Calu3 (cell line): ENCODE results near the gene SEC61A2. TPM values are rescaled to one million over a fixed set of nuclear protein-coding genes. Genes with fewer than 3 reads are reported as not detected.

Experiments used
- BruUV-seq: library from RNA; stranded (reverse); fragments of 400-500 nt; replicated peaks from 2 replicates; lab custom pipeline; 2021; lab: Mats Ljungman, UMichigan
- CTCF ChIA-PET: fragments of 300-600 bp; sonication (Branson Sonifier 250); formaldehyde crosslinking; loops from one replicate; lab custom pipeline; 2022; ENCODE audit warnings: antibody characterized with exemption; lab: Charles Lee
- DNase-seq: peaks from one replicate; pipeline ENCODE4 v3.0.0; 2022
- H3K27ac Mint-ChIP-seq: one replicate; pipeline ENCODE4 v1.8.0; 2022; ENCODE audit warnings: mixed read lengths; ENCODE audit not compliant: unreplicated experiment
- H3K27me3 Mint-ChIP-seq: one replicate; pipeline ENCODE4 v1.8.0; 2022; ENCODE audit warnings: mixed read lengths; ENCODE audit not compliant: unreplicated experiment
- H3K36me3 Mint-ChIP-seq: one replicate; pipeline ENCODE4 v1.8.0; 2022; ENCODE audit warnings: mild to moderate bottlenecking, moderate library complexity, mixed read lengths; ENCODE audit not compliant: insufficient read depth, unreplicated experiment
- H3K4me1 Mint-ChIP-seq: one replicate; pipeline ENCODE4 v1.8.0; 2022; ENCODE audit warnings: mild to moderate bottlenecking, low read depth, mixed read lengths; ENCODE audit not compliant: unreplicated experiment
- H3K4me3 Mint-ChIP-seq: one replicate; pipeline ENCODE4 v1.8.0; 2022; ENCODE audit warnings: mild to moderate bottlenecking, low read depth, moderate library complexity, mixed read lengths; ENCODE audit not compliant: unreplicated experiment
- H3K9me3 Mint-ChIP-seq: one replicate; pipeline ENCODE4 v1.8.0; 2022; ENCODE audit warnings: low read depth, mixed read lengths; ENCODE audit not compliant: unreplicated experiment
- intact Hi-C: fragments of 100-400 bp; cut with micrococcal nuclease; formaldehyde crosslinking; loops from one replicate; pipeline ENCODE4 v1.10.0; 2022; ENCODE audit not compliant: unreplicated experiment
- total RNA-seq: library from RNA; stranded (reverse); gene quantifications from 2 replicates; pipeline ENCODE4 v1.2.3, GENCODE V29; 2022
- TF ChIP-seq, protein P1 (sequence below): fragments of 200-600 bp; IDR thresholded peaks from one replicate; pipeline ENCODE4 v1.8.0; 2022; ENCODE audit warnings: antibody characterized with exemption; ENCODE audit not compliant: unreplicated experiment

The SEC61A2 gene
- total RNA-seq, 1 experiment from 2014 or later, result 7.0 TPM

DNA sequence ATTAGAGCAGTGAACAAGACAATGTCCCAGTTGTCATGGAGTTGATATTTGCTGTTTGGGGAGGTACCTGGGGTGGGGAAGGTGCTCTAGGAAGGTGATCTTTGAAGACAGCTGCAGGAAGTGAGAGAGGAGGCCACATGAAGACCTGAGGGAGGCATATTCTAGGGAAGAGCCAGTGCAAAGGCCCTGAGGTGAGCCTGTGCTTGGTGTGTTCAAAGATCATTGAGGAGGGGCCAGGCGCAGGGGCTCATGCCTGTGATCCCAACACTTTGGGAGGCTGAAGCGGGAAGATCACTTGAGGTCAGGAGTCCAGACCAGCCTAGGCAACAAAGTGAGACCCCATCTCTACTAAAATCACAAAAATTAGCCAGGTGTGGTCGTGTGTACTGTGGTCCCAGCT lies 15.1 kb downstream of the SEC61A2 start:
- H3K27ac Mint-ChIP-seq, result no peak overlapping the region
- BruUV-seq, result no TSS peak
- H3K27me3 Mint-ChIP-seq, result no peaks in the 10 kb centered on the region
- intact Hi-C loops, result no loop called here
- CTCF ChIA-PET, result no interaction called here
- no peaks in the 10 kb centered on the region for H3K4me1 Mint-ChIP-seq
- TF ChIP-seq, protein P1, sequence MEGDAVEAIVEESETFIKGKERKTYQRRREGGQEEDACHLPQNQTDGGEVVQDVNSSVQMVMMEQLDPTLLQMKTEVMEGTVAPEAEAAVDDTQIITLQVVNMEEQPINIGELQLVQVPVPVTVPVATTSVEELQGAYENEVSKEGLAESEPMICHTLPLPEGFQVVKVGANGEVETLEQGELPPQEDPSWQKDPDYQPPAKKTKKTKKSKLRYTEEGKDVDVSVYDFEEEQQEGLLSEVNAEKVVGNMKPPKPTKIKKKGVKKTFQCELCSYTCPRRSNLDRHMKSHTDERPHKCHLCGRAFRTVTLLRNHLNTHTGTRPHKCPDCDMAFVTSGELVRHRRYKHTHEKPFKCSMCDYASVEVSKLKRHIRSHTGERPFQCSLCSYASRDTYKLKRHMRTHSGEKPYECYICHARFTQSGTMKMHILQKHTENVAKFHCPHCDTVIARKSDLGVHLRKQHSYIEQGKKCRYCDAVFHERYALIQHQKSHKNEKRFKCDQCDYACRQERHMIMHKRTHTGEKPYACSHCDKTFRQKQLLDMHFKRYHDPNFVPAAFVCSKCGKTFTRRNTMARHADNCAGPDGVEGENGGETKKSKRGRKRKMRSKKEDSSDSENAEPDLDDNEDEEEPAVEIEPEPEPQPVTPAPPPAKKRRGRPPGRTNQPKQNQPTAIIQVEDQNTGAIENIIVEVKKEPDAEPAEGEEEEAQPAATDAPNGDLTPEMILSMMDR, result no peak
- no peaks in the 10 kb centered on the region for H3K9me3 Mint-ChIP-seq
- no peak for DNase-seq
- no peak overlapping the region for H3K4me3 Mint-ChIP-seq
- H3K36me3 Mint-ChIP-seq, result no peaks in the 10 kb centered on the region

GRCh38 chr10:12150163-12150562 lies 20.7 kb downstream of the SEC61A2 start:
- H3K4me3 Mint-ChIP-seq, result no peak overlapping the region
- no peaks in the 10 kb centered on the region for H3K27me3 Mint-ChIP-seq
- CTCF ChIA-PET, result interaction anchor here (1.1 kb wide), 1 partner anchor 15 kb away, joined by 3 read pairs; no protein-coding TSS in a partner anchor
- no peaks in the 10 kb centered on the region for H3K9me3 Mint-ChIP-seq
- H3K36me3 Mint-ChIP-seq, result no peaks in the 10 kb centered on the region
- H3K27ac Mint-ChIP-seq, result no peak overlapping the region
- TF ChIP-seq, protein P1, result no peak
- intact Hi-C loops, result no loop called here
- no TSS peak for BruUV-seq
- no peak for DNase-seq
- H3K4me1 Mint-ChIP-seq, result no peaks in the 10 kb centered on the region

GRCh38 chr10:12154516-12154915 lies 25.0 kb downstream of the SEC61A2 start:
- intact Hi-C loops, result no loop called here
- Mint-ChIP-seq H3K9me3 (no peaks in the 10 kb centered on the region), H3K4me3 (no peak overlapping the region), H3K27ac (no peak overlapping the region), H3K4me1 (no peaks in the 10 kb centered on the region), H3K27me3 (no peaks in the 10 kb centered on the region), H3K36me3 (peaks cover 5% of the 10 kb centered on the region)
- CTCF ChIA-PET, result no interaction called here
- TF ChIP-seq, protein P1, result no peak
- DNase-seq, result no peak
- BruUV-seq, result no TSS peak

- Mint-ChIP-seq H3K4me3 (no peak overlapping the region), H3K27me3 (no peaks in the 10 kb centered on the region), H3K4me1 (no peaks in the 10 kb centered on the region), H3K36me3 (peaks cover 5% of the 10 kb centered on the region), H3K27ac (no peak overlapping the region), H3K9me3 (no peaks in the 10 kb centered on the region)
- no TSS peak for BruUV-seq
- CTCF ChIA-PET, result interaction anchor here (0.6 kb wide), 1 partner anchor 157 kb away, joined by 4 read pairs; no protein-coding TSS in a partner anchor
- DNase-seq, result no peak
- intact Hi-C loops, result no loop called here
- TF ChIP-seq, protein P1, result no peak
Measured at GRCh38 chr10:12156367-12157123, 27.1 kb downstream of the SEC61A2 start.
